ENCODE results near the gene CRCP.
"Not testable (repeated sequence)": the region's sequence is repeated elsewhere in the genome, so short reads cannot be mapped to it uniquely, and the experiment has no call there.

Gene CRCP

GRCh38 chr7:66114743-66115649, at the start of gene CRCP:
CRCP (plus strand) TSS chr7:66114847; CDS start chr7:66114963, 116 bp downstream.
- DNase-seq (ENCODE audit: low read depth): peak; percentile 87

DNA sequence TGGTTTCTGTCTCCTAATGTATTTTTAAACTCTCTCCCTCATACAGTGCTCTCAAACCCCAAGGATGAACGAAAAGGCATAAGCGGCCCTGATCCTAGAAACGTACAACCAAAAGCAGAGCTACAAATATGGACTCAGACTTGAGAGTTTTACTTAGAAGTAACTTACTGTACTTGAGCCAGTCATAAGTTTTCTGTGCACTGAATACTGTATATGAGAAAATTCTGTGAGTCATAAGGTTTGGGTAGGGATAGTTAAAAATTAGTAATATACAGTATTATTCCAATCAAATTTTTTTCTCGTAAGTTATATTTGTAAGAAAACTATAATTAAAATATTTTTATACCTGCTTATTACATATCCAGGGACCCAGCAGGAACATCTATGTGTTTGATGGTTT, 44.9 kb upstream of the CRCP start:
- no peak for DNase-seq (ENCODE audit: low read depth)

DNA sequence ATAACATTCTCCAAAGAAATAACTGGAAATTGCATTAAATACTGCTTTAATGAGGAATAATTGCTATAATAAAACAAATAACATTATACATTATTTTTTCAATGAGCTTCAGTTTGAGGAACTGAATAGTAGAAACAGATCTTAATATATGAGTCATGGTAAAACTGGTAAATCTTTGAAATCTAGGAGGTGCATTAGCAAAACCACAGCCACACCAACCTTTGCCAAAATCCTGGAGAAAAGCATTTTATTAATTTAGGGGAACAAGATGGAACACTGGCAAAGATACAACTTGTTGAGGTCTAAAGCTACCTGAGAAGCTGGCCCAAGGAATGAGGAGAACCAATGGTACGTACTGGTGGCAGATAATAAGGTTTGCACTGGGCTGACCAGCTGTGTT, 44.4 kb upstream of the CRCP start:
- DNase-seq (ENCODE audit: low read depth): no peak

GRCh38 chr7:66072208-66072607, 42.4 kb upstream of the CRCP start:
- DNase-seq (ENCODE audit: low read depth): not testable (repeated sequence)

GRCh38 chr7:66075590-66076461, 38.8 kb upstream of the CRCP start, which contains the start of gene ASL:
ASL (plus strand) TSS chr7:66075819; CDS start chr7:66076082, 263 bp downstream.
- DNase-seq (ENCODE audit: low read depth): peak; percentile 92

DNA sequence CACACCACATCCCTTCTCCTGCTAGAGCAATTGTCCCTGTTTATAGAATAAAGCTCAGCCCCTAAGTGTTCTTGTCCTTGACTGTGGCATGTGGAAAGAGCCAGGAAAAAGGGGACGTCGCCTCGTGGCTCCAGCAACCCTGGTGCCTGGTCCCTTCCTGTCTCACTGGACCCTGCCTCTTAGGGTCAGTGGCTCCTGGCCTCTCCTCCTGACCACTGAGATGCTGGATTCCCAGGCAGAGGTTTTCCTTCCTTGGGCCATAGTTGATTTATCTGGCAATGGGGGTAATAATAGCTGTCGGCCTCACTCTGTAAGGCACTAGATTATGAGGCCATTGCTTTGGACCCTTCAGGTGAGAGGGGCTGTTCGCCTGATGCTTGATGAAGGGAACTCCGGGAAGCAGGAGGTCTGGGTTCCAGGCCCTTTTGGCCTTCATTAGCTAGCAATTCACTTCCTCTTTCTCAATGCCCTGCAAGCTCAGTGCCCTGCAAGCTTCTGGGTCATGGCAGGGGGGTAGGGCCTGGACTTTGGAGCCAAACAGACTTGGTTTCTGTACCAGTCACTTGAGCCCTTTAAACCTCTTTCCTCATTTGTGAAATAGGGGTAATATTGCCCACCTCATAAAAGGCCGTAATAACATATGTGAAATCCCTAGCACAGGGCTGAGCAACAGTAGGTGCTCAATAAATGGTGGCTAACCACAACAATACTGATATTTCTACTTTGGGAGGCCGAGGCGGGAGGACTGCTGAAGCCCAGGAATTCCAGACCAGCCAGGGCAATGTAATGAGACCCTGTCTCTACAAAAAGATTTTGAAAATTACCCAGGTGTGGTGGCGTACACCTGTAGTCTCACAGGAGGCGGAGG, 38.0 kb upstream of the CRCP start:
- DNase-seq (ENCODE audit: low read depth): no peak

GRCh38 chr7:66078067-66078466, 36.6 kb upstream of the CRCP start:
- no peak for DNase-seq (ENCODE audit: low read depth)

DNA sequence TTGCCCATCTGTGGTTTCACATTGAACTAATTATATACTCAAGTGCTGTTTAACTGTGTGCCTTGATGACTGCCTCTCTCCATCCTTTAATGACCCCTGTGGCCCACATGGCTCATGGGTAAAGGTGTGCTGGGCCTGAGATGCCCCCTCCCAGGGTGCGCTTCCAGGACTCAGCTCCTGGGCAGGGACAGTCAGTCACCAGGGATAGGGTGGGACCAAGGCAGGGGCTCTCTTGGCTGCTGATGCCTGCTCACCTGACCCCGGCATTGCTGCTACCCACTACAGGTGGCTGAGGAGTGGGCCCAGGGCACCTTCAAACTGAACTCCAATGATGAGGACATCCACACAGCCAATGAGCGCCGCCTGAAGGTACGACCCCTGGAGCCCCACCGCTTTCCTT, 32.6 kb upstream of the CRCP start:
- DNase-seq (ENCODE audit: low read depth): no peak

DNA sequence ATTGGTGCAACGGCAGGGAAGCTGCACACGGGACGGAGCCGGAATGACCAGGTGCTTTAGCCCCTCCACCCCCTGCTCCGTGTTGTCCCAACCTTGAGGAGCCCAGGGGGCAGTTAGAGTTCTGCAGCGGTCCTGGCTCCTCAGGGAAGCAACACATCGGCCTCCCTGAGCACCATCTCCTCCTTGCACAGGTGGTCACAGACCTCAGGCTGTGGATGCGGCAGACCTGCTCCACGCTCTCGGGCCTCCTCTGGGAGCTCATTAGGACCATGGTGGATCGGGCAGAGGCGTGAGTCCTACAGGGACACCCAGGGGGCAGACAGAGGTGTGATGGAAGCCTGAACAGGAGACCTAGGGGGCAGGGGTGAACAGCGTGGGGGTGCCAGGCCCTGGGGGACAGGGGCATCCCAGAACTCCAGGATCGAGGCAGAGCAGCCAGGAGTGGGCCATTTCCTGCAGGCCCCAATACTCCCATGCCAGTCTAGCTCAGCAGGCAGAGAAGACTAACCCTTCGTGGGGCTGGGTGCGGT, 31.7 kb upstream of the CRCP start:
- no peak for DNase-seq (ENCODE audit: low read depth)

DNA sequence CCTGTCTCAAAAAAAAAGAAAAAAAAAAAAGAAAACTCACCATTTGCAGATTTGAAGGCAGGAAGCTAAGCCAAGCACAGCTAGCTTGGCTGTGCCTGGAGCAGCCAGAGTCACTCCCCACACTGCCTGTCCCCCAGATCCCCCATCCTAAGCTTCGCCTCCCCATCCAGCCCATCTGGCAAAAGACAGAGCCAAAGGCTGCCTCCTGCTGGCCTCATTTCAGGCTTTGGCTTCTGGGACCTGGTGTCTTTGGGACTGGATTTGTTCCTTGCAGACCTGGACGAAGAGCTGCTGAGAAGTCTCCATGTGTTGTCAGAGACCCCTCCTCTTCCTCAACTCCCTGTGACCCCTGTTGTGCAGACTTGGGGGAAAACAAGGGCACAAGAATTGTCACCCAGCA, 31.0 kb upstream of the CRCP start:
- no peak for DNase-seq (ENCODE audit: low read depth)

DNA sequence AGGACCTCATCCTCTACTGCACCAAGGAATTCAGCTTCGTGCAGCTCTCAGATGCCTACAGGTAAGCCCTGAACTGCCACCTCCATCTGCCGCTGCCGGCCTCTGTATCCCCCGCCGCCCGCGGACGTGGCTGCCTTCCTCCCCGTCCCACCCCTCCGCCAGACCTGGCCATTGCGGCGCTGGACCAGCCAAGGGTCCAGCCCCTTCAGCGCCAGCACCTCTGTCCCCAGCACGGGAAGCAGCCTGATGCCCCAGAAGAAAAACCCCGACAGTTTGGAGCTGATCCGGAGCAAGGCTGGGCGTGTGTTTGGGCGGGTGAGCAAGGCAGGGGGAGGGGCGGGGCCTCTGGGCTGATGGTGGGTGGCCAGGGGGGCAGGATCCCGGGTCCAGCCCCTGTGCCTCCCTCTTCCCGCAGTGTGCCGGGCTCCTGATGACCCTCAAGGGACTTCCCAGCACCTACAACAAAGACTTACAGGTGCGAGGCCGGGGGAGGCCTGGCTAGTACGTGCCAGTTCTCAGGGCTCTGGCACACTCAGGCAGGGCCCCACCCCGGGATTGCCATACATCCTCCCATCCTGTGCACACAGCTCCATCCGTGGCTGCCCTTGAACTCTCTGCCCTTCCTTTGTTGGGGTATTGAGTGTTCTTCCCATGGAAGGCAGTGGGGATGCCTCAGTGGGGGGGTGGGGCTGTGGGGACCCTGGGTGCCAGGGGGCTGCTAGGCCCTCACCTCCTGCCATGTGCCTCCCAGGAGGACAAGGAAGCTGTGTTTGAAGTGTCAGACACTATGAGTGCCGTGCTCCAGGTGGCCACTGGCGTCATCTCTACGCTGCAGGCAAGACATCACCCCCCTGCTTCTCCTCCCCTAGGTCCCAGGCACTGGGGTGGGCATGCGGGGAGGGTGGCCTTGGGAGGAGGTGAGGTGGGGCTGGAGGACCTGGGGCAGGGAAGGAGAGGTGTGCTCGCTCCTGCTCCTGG, 25.5 kb upstream of the CRCP start:
- DNase-seq (ENCODE audit: low read depth): no peak

GRCh38 chr7:66092654-66093053, 22.0 kb upstream of the CRCP start:
- DNase-seq (ENCODE audit: low read depth): no peak

- DNase-seq (ENCODE audit: low read depth): no peak
These were observed 19.6 kb upstream of the CRCP start for GRCh38 chr7:66095010-66095409.

GRCh38 chr7:66099232-66099550, 15.5 kb upstream of the CRCP start:
- DNase-seq (ENCODE audit: low read depth): peak; percentile 71

- peak; percentile 94 for DNase-seq (ENCODE audit: low read depth)
These were observed 14.9 kb upstream of the CRCP start for GRCh38 chr7:66099551-66100407.

DNA sequence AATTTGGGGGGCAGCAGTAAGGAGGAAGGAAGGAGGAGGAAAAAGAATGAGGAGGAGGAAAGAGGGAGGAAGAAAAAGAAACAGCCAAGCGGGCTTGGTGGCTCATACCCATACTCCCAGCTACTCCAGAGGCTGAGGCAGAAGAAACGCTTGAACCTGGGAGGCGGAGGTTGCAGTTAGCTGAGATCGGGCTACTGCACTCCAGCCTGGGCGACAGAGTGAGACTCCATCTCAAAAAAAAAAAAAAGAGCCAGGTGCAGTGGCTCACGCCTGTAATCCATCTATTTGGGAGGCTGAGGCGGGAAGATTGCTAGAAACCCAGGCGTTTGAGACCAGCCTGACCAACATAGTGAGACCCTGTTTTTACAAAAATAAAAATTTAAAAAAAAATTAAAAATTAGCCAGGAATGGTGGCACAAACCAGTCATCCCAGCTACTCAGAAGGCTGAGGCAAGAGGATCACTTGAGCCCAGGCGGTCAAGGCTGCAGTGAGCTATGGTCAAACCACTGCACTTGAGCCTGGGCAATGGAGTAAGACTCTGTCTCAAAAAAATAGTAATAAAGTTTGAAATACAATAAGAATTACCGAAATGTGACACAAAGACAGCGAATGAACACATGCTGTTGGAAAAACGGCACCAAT, 14.1 kb upstream of the CRCP start:
- no peak for DNase-seq (ENCODE audit: low read depth)

GRCh38 chr7:66102168-66102567, 12.5 kb upstream of the CRCP start:
- DNase-seq (ENCODE audit: low read depth): not testable (repeated sequence)

- DNase-seq (ENCODE audit: low read depth): peak; percentile 36
These were observed 10.7 kb upstream of the CRCP start for GRCh38 chr7:66103994-66104393.

DNA sequence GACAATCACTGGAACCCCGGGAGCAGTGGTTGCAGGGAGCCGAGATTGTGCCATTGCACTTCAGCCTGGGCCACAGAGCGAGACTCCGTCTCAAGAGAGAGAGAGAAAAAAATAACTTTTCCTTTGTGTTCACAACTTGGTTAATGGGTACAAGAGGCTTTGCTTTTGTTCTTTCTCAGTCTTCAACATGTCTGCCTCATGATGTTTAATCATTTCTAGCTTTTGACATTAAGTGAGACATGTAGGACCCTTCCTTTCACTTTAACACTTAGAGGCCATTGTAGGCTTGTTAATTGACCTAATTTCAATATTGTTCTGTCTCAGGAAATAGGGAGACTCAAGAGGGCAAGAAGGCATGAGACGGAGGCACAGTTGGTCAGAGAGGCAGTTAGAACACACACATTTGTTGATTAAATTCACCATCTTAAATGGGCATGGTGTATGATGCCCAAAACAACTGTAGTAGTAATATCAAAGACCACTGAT, 9.3 kb upstream of the CRCP start:
- DNase-seq (ENCODE audit: low read depth): no peak
